H1 (cell line): ENCODE results near the gene RESF1. TPM values are rescaled to one million over a fixed set of nuclear protein-coding genes. Genes with fewer than 3 reads are reported as not detected.

Experiments used
- CTCF ChIA-PET: fragments of 300-600 bp; sonication (Branson Sonifier 250); formaldehyde crosslinking; loops from one replicate; lab custom pipeline; 2021; ENCODE audit not compliant: partially characterized antibody; lab: Charles Lee
- POLR2A ChIA-PET: fragments of 300-600 bp; sonication (Branson Sonifier 250); formaldehyde crosslinking; loops from one replicate; lab custom pipeline; 2021; ENCODE audit warnings: inconsistent platforms; ENCODE audit not compliant: partially characterized antibody; lab: Charles Lee
- DNase-seq, 2 experiments: peaks; one replicate each; pipeline versions ENCODE4 v3.0.0 to v3.0.0-alpha.2; 2010 to 2022; ENCODE audit warnings: low spot score in 2 of 2, low read depth in 1 of 2, mixed read lengths in 1 of 2
- FAIRE-seq: peaks from 2 replicates; lab custom pipeline; 2011; peaks lifted over from hg19 to GRCh38; lab: Jason Lieb, UNC
- H2AFZ ChIP-seq: 2 replicates; pipeline ENCODE4 v1.8.1; 2012; ENCODE audit warnings: low read length, inconsistent platforms
- H2AK5ac ChIP-seq: 2 replicates; pipeline ENCODE4 v1.6.1; 2013; ENCODE audit warnings: low read depth, low read length
- H2BK120ac ChIP-seq: replicated peaks from 2 replicates; pipeline ENCODE3; 2013; ENCODE audit warnings: low read depth, low read length, inconsistent platforms
- H2BK12ac ChIP-seq: 2 replicates; pipeline ENCODE4 v1.6.1; 2013; ENCODE audit warnings: low read depth, low read length
- H2BK15ac ChIP-seq: 2 replicates; pipeline ENCODE4 v1.6.1; 2013; ENCODE audit warnings: low read length
- H2BK20ac ChIP-seq: 2 replicates; pipeline ENCODE4 v1.6.1; 2013; ENCODE audit warnings: low read length
- H2BK5ac ChIP-seq: 2 replicates; pipeline ENCODE4 v1.6.1; 2013; ENCODE audit warnings: low read depth, low read length
- H3K14ac ChIP-seq: 2 replicates; pipeline ENCODE4 v1.6.1; 2013; ENCODE audit warnings: inconsistent platforms; ENCODE audit not compliant: insufficient read length
- H3K18ac ChIP-seq: 2 replicates; pipeline ENCODE4 v1.6.1; 2013; ENCODE audit warnings: low read length; ENCODE audit errors: extremely low read depth
- H3K23ac ChIP-seq: 2 replicates; pipeline ENCODE4 v1.6.1; 2013; ENCODE audit warnings: inconsistent platforms; ENCODE audit not compliant: insufficient read length
- H3K23me2 ChIP-seq: 2 replicates; pipeline ENCODE4 v1.6.1; 2013; ENCODE audit warnings: low read depth, low read length
- H3K27ac ChIP-seq: 2 replicates; pipeline ENCODE4 v1.6.1; 2011; ENCODE audit warnings: low read depth, low read length, inconsistent platforms
- H3K27me3 ChIP-seq, 4 experiments: replicated peaks in 1 of 4; 1 replicate in 1 of 4; 2 replicates in 3 of 4; pipeline versions ENCODE4 v1.6.1 to v1.8.1; 2011 to 2013; ENCODE audit warnings: low read length in 3 of 4, mild to moderate bottlenecking in 3 of 4, inconsistent platforms in 2 of 4, mixed read lengths in 2 of 4, moderate library complexity in 1 of 4; ENCODE audit not compliant: control insufficient read depth in 3 of 4, insufficient read depth in 3 of 4; ENCODE audit errors: extremely low read depth in 1 of 4
- H3K36me3 ChIP-seq, 4 experiments: 2 replicates each; pipeline versions ENCODE4 v1.6.1 to v1.8.1; 2011 to 2013; ENCODE audit warnings: mild to moderate bottlenecking in 4 of 4, low read length in 3 of 4, moderate library complexity in 2 of 4, control low read depth in 1 of 4, inconsistent platforms in 1 of 4; ENCODE audit not compliant: insufficient read depth in 4 of 4, control insufficient read depth in 2 of 4
- H3K4ac ChIP-seq: replicated peaks from 2 replicates; pipeline ENCODE3; 2013; ENCODE audit warnings: low read length, low read depth, mixed read lengths, inconsistent platforms; ENCODE audit not compliant: insufficient read length
- H3K4me1 ChIP-seq, 4 experiments: replicated peaks in 1 of 4; 1 replicate in 1 of 4; 2 replicates in 3 of 4; pipeline versions ENCODE4 v1.6.1 to v1.8.1; 2011 to 2013; ENCODE audit warnings: low read length in 3 of 4, inconsistent platforms in 2 of 4, mixed read lengths in 1 of 4; ENCODE audit not compliant: insufficient read depth in 4 of 4, control insufficient read depth in 3 of 4
- H3K4me2 ChIP-seq, 2 experiments: 2 replicates each; pipeline versions ENCODE4 v1.6.1 to v1.8.1; 2011 to 2013; ENCODE audit warnings: low read depth in 2 of 2, low read length in 2 of 2, control low read depth in 1 of 2, inconsistent platforms in 1 of 2, mild to moderate bottlenecking in 1 of 2; ENCODE audit not compliant: insufficient read depth in 1 of 2
- H3K4me3 ChIP-seq, 4 experiments: fragments of 200-600, 300-600 bp in 1 of 4; sonication (generic), shearing (Covaris generic), sonication (Bioruptor Twin) in 1 of 4; 2 replicates each; pipeline versions ENCODE4 v1.5.1 to v1.8.1; 2011 to 2016; ENCODE audit warnings: low read length in 4 of 4, low read depth in 3 of 4, control low read depth in 2 of 4, inconsistent platforms in 2 of 4, mild to moderate bottlenecking in 2 of 4, mixed read lengths in 1 of 4, moderate library complexity in 1 of 4; ENCODE audit not compliant: insufficient read depth in 2 of 4; ENCODE audit errors: extremely low read depth in 1 of 4
- H3K56ac ChIP-seq: replicated peaks from 2 replicates; pipeline ENCODE3; 2013; ENCODE audit warnings: low read depth, mild to moderate bottlenecking, mixed read lengths, low read length, inconsistent platforms; ENCODE audit not compliant: insufficient read length
- H3K79me1 ChIP-seq: 2 replicates; pipeline ENCODE4 v1.6.1; 2013; ENCODE audit warnings: low read depth, low read length, control low read depth
- H3K79me2 ChIP-seq, 2 experiments: 2 replicates each; pipeline versions ENCODE4 v1.6.1 to v1.8.1; 2012 to 2013; ENCODE audit warnings: low read length in 2 of 2, mild to moderate bottlenecking in 2 of 2, inconsistent platforms in 1 of 2; ENCODE audit not compliant: insufficient read depth in 2 of 2, control insufficient read depth in 1 of 2
- H3K9ac ChIP-seq, 4 experiments: replicated peaks in 1 of 4; 1 replicate in 1 of 4; 2 replicates in 3 of 4; pipeline versions ENCODE4 v1.6.1 to v1.8.1; 2011 to 2013; ENCODE audit warnings: low read depth in 3 of 4, low read length in 3 of 4, control low read depth in 2 of 4, mild to moderate bottlenecking in 2 of 4, moderate library complexity in 2 of 4, inconsistent platforms in 1 of 4; ENCODE audit errors: extremely low read depth in 1 of 4
- H3K9me3 ChIP-seq, 2 experiments: 2 replicates each; pipeline versions ENCODE4 v1.6.1 to v1.8.1; 2012 to 2013; ENCODE audit warnings: mild to moderate bottlenecking in 2 of 2, moderate library complexity in 2 of 2, control low read depth in 1 of 2, inconsistent platforms in 1 of 2, low read depth in 1 of 2, low read length in 1 of 2, mixed read lengths in 1 of 2; ENCODE audit not compliant: insufficient read depth in 2 of 2
- H4K20me1 ChIP-seq, 2 experiments: replicated peaks in 1 of 2; 2 replicates each; pipeline versions ENCODE3 to v1.8.1; 2011 to 2013; ENCODE audit warnings: inconsistent platforms in 2 of 2, low read length in 2 of 2, mild to moderate bottlenecking in 1 of 2; ENCODE audit not compliant: insufficient read depth in 2 of 2, control insufficient read depth in 1 of 2
- H4K5ac ChIP-seq: 2 replicates; pipeline ENCODE4 v1.6.1; 2013; ENCODE audit warnings: low read length, low read depth, mixed read lengths, inconsistent platforms; ENCODE audit not compliant: insufficient read length
- H4K8ac ChIP-seq: 2 replicates; pipeline ENCODE4 v1.8.0; 2013; ENCODE audit warnings: mild to moderate bottlenecking, moderate library complexity, low read length, inconsistent platforms; ENCODE audit not compliant: insufficient read depth; ENCODE audit errors: extremely low read depth
- H4K91ac ChIP-seq: replicated peaks from 2 replicates; pipeline ENCODE3; 2013; ENCODE audit warnings: low read length, mixed read lengths, inconsistent platforms; ENCODE audit not compliant: insufficient read length
- CTCF ChIP-seq, 3 experiments: IDR thresholded peaks; 1 replicate in 2 of 3; 2 replicates in 1 of 3; pipeline versions ENCODE4 v1.5.1 to v1.6.1; 2011; ENCODE audit warnings: low read length in 3 of 3, mild to moderate bottlenecking in 3 of 3, inconsistent platforms in 2 of 3, low read depth in 1 of 3, moderate library complexity in 1 of 3; ENCODE audit not compliant: insufficient read depth in 1 of 3; ENCODE audit errors: control extremely low read depth in 1 of 3
- E2F6 ChIP-seq: IDR thresholded peaks from 2 replicates; pipeline ENCODE4 v1.6.1; 2012; ENCODE audit warnings: inconsistent platforms
- HDAC6 ChIP-seq: IDR thresholded peaks from one replicate; pipeline ENCODE4 v1.7.1; 2012; ENCODE audit warnings: low read depth, mild to moderate bottlenecking, inconsistent platforms, low read length, moderate library complexity
- PHF8 ChIP-seq: fragments of 200-600 bp; sonication (generic); conservative IDR thresholded peaks from 2 replicates; pipeline ENCODE4 v1.7.1; 2012; ENCODE audit warnings: low read depth, mild to moderate bottlenecking, inconsistent platforms, low read length, moderate library complexity
- TBP ChIP-seq: IDR thresholded peaks from 2 replicates; pipeline ENCODE4 v1.6.1; 2011; ENCODE audit warnings: low read depth, low read length, improper control_type of control experiment
- USF2 ChIP-seq: IDR thresholded peaks from 2 replicates; pipeline ENCODE4 v1.6.1; 2011; ENCODE audit warnings: low read length, improper control_type of control experiment
- WGBS, 2 experiments: shearing (Covaris generic) in 1 of 2; methylation state at CpG; one replicate each; pipeline versions ENCODE4 v1.1.6 to v1.1.7; 2013 to 2015; ENCODE audit warnings: low lambda C conversion rate in 2 of 2, mixed read lengths in 2 of 2, inconsistent platforms in 1 of 2, low coverage in 1 of 2, missing lambda C conversion rate in 1 of 2; ENCODE audit not compliant: insufficient replicate concordance in 2 of 2, insufficient coverage in 1 of 2, insufficient read length in 1 of 2; ENCODE audit errors: extremely low coverage in 1 of 2, missing lambda C conversion rate in 1 of 2; 5-methylcytosine and 5-hydroxymethylcytosine counted together
- polyA plus RNA-seq, 7 experiments: library from polyadenylated mRNA; depleted of rRNA in 3 of 7; stranded (reverse) in 5 of 7; unstranded in 2 of 7; fragments of >200 nt in 5 of 7; fragments of 200-250 nt in 2 of 7; gene quantifications; 1 replicate in 5 of 7; 2 replicates in 1 of 7; 4 replicates in 1 of 7; pipeline versions ENCODE4 v1.2.1 to v1.2.3, GENCODE V29; 2011 to 2013; ENCODE audit warnings: missing spikeins in 2 of 7, mixed read lengths in 2 of 7
- total RNA-seq: library from RNA; stranded (reverse); fragmentation: NEBNext Ultra II Directional; extraction: Animal tissue kit (Norgen Biotek cat#: 25700); gene quantifications from 2 replicates; pipeline ENCODE4 v1.2.1, GENCODE V29; 2021

The RESF1 gene
- total and polyA plus RNA-seq, 2 of the 8 experiments (the other 6 are each of a cell fraction or from before 2014, with no cell fraction given) = 64.3 to 128 TPM

GRCh38 chr12:31954925-31955858 is 4.0 kb upstream of the RESF1 start:
- CTCF ChIA-PET = no interaction called here
- H3K9me3 ChIP-seq = no peaks in the 10 kb centered on the region
- WGBS, 2 experiments = 95% methylated on average over 7 of the region's 7 CpGs; no CpG with 5 or more reads in 1 of the 2 experiments
- no peak overlapping the region for H3K27ac ChIP-seq
- H4K8ac ChIP-seq = no peak overlapping the region
- H4K20me1 ChIP-seq = no peaks in the 10 kb centered on the region
- H2BK15ac ChIP-seq = no peak overlapping the region
- no peak overlapping the region; the same call in 1 of the 2 replicates for H3K18ac ChIP-seq
- no peak overlapping the region for H3K4ac ChIP-seq
- no peaks in the 10 kb centered on the region for H3K27me3 ChIP-seq
- H2AK5ac ChIP-seq = no peak overlapping the region
- H4K91ac ChIP-seq = peak overlapping the region; percentile 5
- POLR2A ChIA-PET = interaction anchor here (1.0 kb wide), 1 partner anchor 350 kb away, joined by 3 read pairs; no protein-coding TSS in a partner anchor
- H3K14ac ChIP-seq = no peak overlapping the region
- no peak overlapping the region for H3K4me2 ChIP-seq
- H4K5ac ChIP-seq = no peak overlapping the region
- H3K79me2 ChIP-seq = peaks cover 3 to 7% of the 10 kb centered on the region in 2 experiments; a peak in 3 of 4 replicates
- FAIRE-seq (no peak), DNase-seq (no peak)
- H3K79me1 ChIP-seq = no peaks in the 10 kb centered on the region
- H2BK20ac ChIP-seq = no peak overlapping the region; the same call in 1 of the 2 replicates
- H2BK5ac ChIP-seq = no peak overlapping the region; the same call in 1 of the 2 replicates
- no peak overlapping the region for H3K56ac ChIP-seq
- no peak overlapping the region for H2AFZ ChIP-seq
- H3K9ac ChIP-seq = peak overlapping the region in 1 of 4 experiments; percentile 15; a peak in 1 of 7 replicates
- H3K23ac ChIP-seq = no peak overlapping the region
- peaks cover 3% of the 10 kb centered on the region for H3K23me2 ChIP-seq
- H3K4me3 ChIP-seq = no peak overlapping the region
- peaks cover 0 to 4% (median 0%) of the 10 kb centered on the region in 4 experiments; a peak in 2 of 7 replicates for H3K4me1 ChIP-seq
- H3K36me3 ChIP-seq = no peaks in the 10 kb centered on the region
- 0 out of 2 replicates have a peak overlapping the region, but pooled peaks have one; percentile 10 for H2BK12ac ChIP-seq
- H2BK120ac ChIP-seq = no peak overlapping the region
- TF ChIP-seq E2F6 = no peak
- no peak for TF ChIP-seq TBP
- TF ChIP-seq USF2 = no peak
- no peak for TF ChIP-seq CTCF (IDR thresholded peaks at IDR 0.05; ENCODE audit: control extremely low read depth in 1 of 3, insufficient read depth in 1 of 3, low read depth in 1 of 3, low read length in 3 of 3)
- no peak for TF ChIP-seq HDAC6
- no peak for TF ChIP-seq PHF8
